Caco-2 (cell line): Measurements from ENCODE around the gene OR5K4. TPM values are rescaled to one million over a fixed set of nuclear protein-coding genes. Genes with fewer than 3 reads are reported as not detected.
"Not testable (repeated sequence)": the region's sequence is repeated elsewhere in the genome, so short reads cannot be mapped to it uniquely, and the experiment has no call there.

ENCODE experiments used
- BruUV-seq: library from RNA; stranded (reverse); fragments of 400-500 nt; replicated peaks from 2 replicates; lab custom pipeline; 2021; lab: Mats Ljungman, UMichigan
- CTCF ChIA-PET: fragments of 300-600 bp; sonication (Branson Sonifier 250); formaldehyde crosslinking; loops from one replicate; lab custom pipeline; 2022; ENCODE audit warnings: antibody characterized with exemption; lab: Charles Lee
- POLR2A ChIA-PET: fragments of 300-600 bp; sonication (Branson Sonifier 250); formaldehyde crosslinking; loops from one replicate; lab custom pipeline; 2022; ENCODE audit warnings: antibody characterized with exemption; lab: Charles Lee
- DNase-seq, 2 experiments: peaks; one replicate each; pipeline versions ENCODE4 v3.0.0 to v3.0.0-alpha.2; 2020 to 2022
- H3K27me3 ChIP-seq: replicated peaks from 2 replicates; pipeline ENCODE4 v1.6.0; 2011; ENCODE audit warnings: low read length; ENCODE audit not compliant: control insufficient read depth, insufficient read depth
- H3K36me3 ChIP-seq: 2 replicates; pipeline ENCODE4 v1.5.1; 2011; ENCODE audit warnings: low read length; ENCODE audit not compliant: control insufficient read depth, insufficient read depth
- H3K4me1 ChIP-seq: fragments of 250-450 bp; sonication (Bioruptor Pico); 2 replicates; pipeline ENCODE4 v1.5.1; 2020; ENCODE audit warnings: mild to moderate bottlenecking
- H3K4me3 ChIP-seq: 2 replicates; pipeline ENCODE4 v1.5.1; 2011; ENCODE audit warnings: low read depth, mild to moderate bottlenecking, control low read depth, low read length
- H3K9me3 ChIP-seq: fragments of 250-450 bp; sonication (Bioruptor Pico); 2 replicates; pipeline ENCODE4 v1.5.1; 2020; ENCODE audit warnings: mild to moderate bottlenecking, moderate library complexity
- H3K27ac Mint-ChIP-seq: one replicate; pipeline ENCODE4 v1.8.0; 2022; ENCODE audit warnings: mixed read lengths; ENCODE audit not compliant: unreplicated experiment
- H3K27me3 Mint-ChIP-seq: one replicate; pipeline ENCODE4 v1.8.0; 2022; ENCODE audit warnings: mixed read lengths; ENCODE audit not compliant: insufficient read depth, unreplicated experiment
- H3K36me3 Mint-ChIP-seq: one replicate; pipeline ENCODE4 v1.8.0; 2022; ENCODE audit warnings: mild to moderate bottlenecking, mixed read lengths; ENCODE audit not compliant: insufficient read depth, unreplicated experiment
- H3K4me1 Mint-ChIP-seq: one replicate; pipeline ENCODE4 v1.8.0; 2022; ENCODE audit warnings: low read depth, mixed read lengths; ENCODE audit not compliant: unreplicated experiment
- H3K4me3 Mint-ChIP-seq: one replicate; pipeline ENCODE4 v1.8.0; 2022; ENCODE audit warnings: mild to moderate bottlenecking, moderate library complexity, mixed read lengths; ENCODE audit not compliant: unreplicated experiment
- H3K9me3 Mint-ChIP-seq: one replicate; pipeline ENCODE4 v1.8.0; 2022; ENCODE audit warnings: mixed read lengths; ENCODE audit not compliant: unreplicated experiment
- CTCF ChIP-seq, 2 experiments: fragments of 200-600 bp in 1 of 2; IDR thresholded peaks; 1 replicate in 1 of 2; 2 replicates in 1 of 2; pipeline versions ENCODE4 v1.5.1 to v1.8.0; 2011 to 2022; ENCODE audit warnings: antibody characterized with exemption in 1 of 2, control low read depth in 1 of 2, inconsistent platforms in 1 of 2, low read depth in 1 of 2, low read length in 1 of 2, mild to moderate bottlenecking in 1 of 2, moderate library complexity in 1 of 2; ENCODE audit not compliant: insufficient read depth in 1 of 2, severe bottlenecking in 1 of 2, unreplicated experiment in 1 of 2
- intact Hi-C: fragments of 100-400 bp; cut with micrococcal nuclease; formaldehyde crosslinking; loops from one replicate; pipeline ENCODE4 v1.10.0; 2022; ENCODE audit not compliant: unreplicated experiment
- total RNA-seq: library from RNA; stranded (reverse); gene quantifications from 2 replicates; pipeline ENCODE4 v1.2.3, GENCODE V29; 2022

Gene OR5K4
- total RNA-seq, 1 experiment from 2014 or later, result not detected

GRCh38 chr3:98388147-98388546 lies 34.5 kb downstream of the OR5K4 start:
- Histone ChIP-seq H3K4me1 (no peaks in the 10 kb centered on the region), H3K4me3 (no peak overlapping the region), H3K36me3 (no peaks in the 10 kb centered on the region), H3K9me3 (no peaks in the 10 kb centered on the region), H3K27me3 (no peaks in the 10 kb centered on the region)
- DNase-seq, result no peak
- Mint-ChIP-seq H3K36me3 (no peaks in the 10 kb centered on the region), H3K27me3 (peaks cover 12% of the 10 kb centered on the region), H3K9me3 (no peaks in the 10 kb centered on the region), H3K27ac (no peak overlapping the region), H3K4me1 (no peaks in the 10 kb centered on the region), H3K4me3 (no peak overlapping the region)
- intact Hi-C loops, result no loop called here
- BruUV-seq, result no TSS peak
- TF ChIP-seq CTCF (IDR thresholded peaks at IDR 0.05; ENCODE audit: insufficient read depth in 1 of 2, low read depth in 1 of 2, low read length in 1 of 2, severe bottlenecking in 1 of 2, unreplicated experiment in 1 of 2), result no peak
- CTCF ChIA-PET, result no interaction called here
- POLR2A ChIA-PET, result no interaction called here

GRCh38 chr3:98390366-98390765 lies 36.7 kb downstream of the OR5K4 start, which contains the start of gene OR5K3:
Gene OR5K3, plus strand, starts transcription at chr3:98390666. Its CDS starts 0 bp downstream, at chr3:98390666.
- no peak for TF ChIP-seq CTCF (IDR thresholded peaks at IDR 0.05; ENCODE audit: insufficient read depth in 1 of 2, low read depth in 1 of 2, low read length in 1 of 2, severe bottlenecking in 1 of 2, unreplicated experiment in 1 of 2)
- Mint-ChIP-seq H3K9me3 (no peaks in the 10 kb centered on the region), H3K27ac (no peak within 1 kb of the TSS), H3K4me3 (no peak within 1 kb of the TSS), H3K4me1 (no peaks in the 10 kb centered on the region), H3K36me3 (no peaks in the 10 kb centered on the region), H3K27me3 (peaks cover 13% of the 10 kb centered on the region)
- intact Hi-C loops, result no loop called here
- POLR2A ChIA-PET, result no interaction called here
- Histone ChIP-seq H3K36me3 (no peaks in the 10 kb centered on the region), H3K9me3 (no peaks in the 10 kb centered on the region), H3K27me3 (no peaks in the 10 kb centered on the region), H3K4me1 (no peaks in the 10 kb centered on the region), H3K4me3 (no peak within 1 kb of the TSS)
- no TSS peak for BruUV-seq
- CTCF ChIA-PET, result no interaction called here
- DNase-seq, result no peak

- Histone ChIP-seq H3K36me3 (no peaks in the 10 kb centered on the region), H3K27me3 (no peaks in the 10 kb centered on the region), H3K4me1 (no peaks in the 10 kb centered on the region), H3K4me3 (no peak overlapping the region), H3K9me3 (no peaks in the 10 kb centered on the region)
- no peak for DNase-seq
- Mint-ChIP-seq H3K27me3 (peaks cover 3% of the 10 kb centered on the region), H3K27ac (no peak overlapping the region), H3K4me1 (no peaks in the 10 kb centered on the region), H3K36me3 (no peaks in the 10 kb centered on the region), H3K4me3 (no peak overlapping the region), H3K9me3 (peaks cover 12% of the 10 kb centered on the region)
- BruUV-seq, result no TSS peak
- ChIA-PET POLR2A (no interaction called here), CTCF (no interaction called here)
- intact Hi-C loops, result no loop called here
- TF ChIP-seq CTCF (IDR thresholded peaks at IDR 0.05; ENCODE audit: insufficient read depth in 1 of 2, low read depth in 1 of 2, low read length in 1 of 2, severe bottlenecking in 1 of 2, unreplicated experiment in 1 of 2), result no peak
Measured at GRCh38 chr3:98395101-98395500, 41.4 kb downstream of the OR5K4 start.

GRCh38 chr3:98396482-98396881 lies 42.8 kb downstream of the OR5K4 start:
- intact Hi-C loops, POLR2A ChIA-PET, CTCF ChIA-PET: not testable (repeated sequence)

More at GRCh38 chr3:98396482-98396881, 42.8 kb downstream of the OR5K4 start:
- not testable (repeated sequence) for H3K27me3 Mint-ChIP-seq, H3K4me3 ChIP-seq, H3K36me3 Mint-ChIP-seq, H3K4me1 ChIP-seq, H3K4me1 Mint-ChIP-seq, H3K27me3 ChIP-seq, BruUV-seq, H3K4me3 Mint-ChIP-seq, H3K36me3 ChIP-seq, DNase-seq, H3K9me3 ChIP-seq, H3K27ac Mint-ChIP-seq
- peaks cover 12% of the 10 kb centered on the region for H3K9me3 Mint-ChIP-seq
